PC-9 (cell line): ENCODE data around the gene SMIM36. TPM values are rescaled to one million over a fixed set of nuclear protein-coding genes. Genes with fewer than 3 reads are reported as not detected.
"Not testable (repeated sequence)": the region's sequence is repeated elsewhere in the genome, so short reads cannot be mapped to it uniquely, and the experiment has no call there.

ENCODE experiments used
- BruUV-seq: library from RNA; stranded (reverse); fragments of 400-500 nt; replicated peaks from 2 replicates; lab custom pipeline; 2021; lab: Mats Ljungman, UMichigan
- CTCF ChIA-PET: fragments of 300-600 bp; sonication (Branson Sonifier 250); formaldehyde crosslinking; loops from one replicate; lab custom pipeline; 2022; ENCODE audit warnings: antibody characterized with exemption; lab: Charles Lee
- POLR2A ChIA-PET: fragments of 300-600 bp; sonication (Branson Sonifier 250); formaldehyde crosslinking; loops from one replicate; lab custom pipeline; 2022; ENCODE audit warnings: antibody characterized with exemption; ENCODE audit not compliant: unreplicated experiment; lab: Charles Lee
- DNase-seq, 2 experiments: peaks; one replicate each; pipeline versions ENCODE4 v3.0.0 to v3.0.0-alpha.2; 2015 to 2022; ENCODE audit warnings: mixed read lengths in 1 of 2
- H2AFZ ChIP-seq: fragments of 200-600 bp; sonication (generic); 2 replicates; pipeline ENCODE4 v1.8.1; 2017; ENCODE audit warnings: antibody characterized with exemption
- H3F3A ChIP-seq: fragments of 200-600 bp; sonication (generic); 2 replicates; pipeline ENCODE4 v1.8.1; 2017; ENCODE audit warnings: antibody characterized with exemption, mild to moderate bottlenecking, low read depth; ENCODE audit not compliant: insufficient read depth
- H3K27ac ChIP-seq: fragments of 200-600 bp; sonication (generic); 2 replicates; pipeline ENCODE4 v1.6.1; 2016; ENCODE audit warnings: mixed run types
- H3K27me3 ChIP-seq: fragments of 200-600 bp; sonication (generic); 2 replicates; pipeline ENCODE4 v1.6.1; 2016; ENCODE audit warnings: low read depth, mixed run types; ENCODE audit not compliant: insufficient read depth
- H3K36me3 ChIP-seq: fragments of 200-600 bp; sonication (generic); 2 replicates; pipeline ENCODE4 v1.6.1; 2016; ENCODE audit warnings: low read depth, mixed run types
- H3K4me1 ChIP-seq: fragments of 200-600 bp; sonication (generic); replicated peaks from 2 replicates; pipeline ENCODE4 v1.6.1; 2016; ENCODE audit warnings: mixed run types; ENCODE audit not compliant: insufficient read depth
- H3K4me2 ChIP-seq: fragments of 200-600 bp; sonication (generic); 2 replicates; pipeline ENCODE4 v1.6.1; 2017; ENCODE audit warnings: mixed run types
- H3K4me3 ChIP-seq: fragments of 200-600 bp; sonication (generic); 2 replicates; pipeline ENCODE4 v1.6.1; 2016; ENCODE audit warnings: mixed run types
- H3K79me2 ChIP-seq: fragments of 200-600 bp; sonication (generic); 2 replicates; pipeline ENCODE4 v1.6.1; 2017; ENCODE audit warnings: low read depth, mixed run types
- H3K9me2 ChIP-seq: fragments of 200-600 bp; sonication (generic); 2 replicates; pipeline ENCODE4 v1.8.1; 2017; ENCODE audit warnings: mild to moderate bottlenecking; ENCODE audit not compliant: insufficient read depth
- H3K9me3 ChIP-seq: fragments of 200-600 bp; sonication (generic); 2 replicates; pipeline ENCODE4 v1.8.1; 2016; ENCODE audit warnings: low read depth; ENCODE audit not compliant: insufficient read depth
- H4K20me1 ChIP-seq: fragments of 200-600 bp; sonication (generic); 2 replicates; pipeline ENCODE4 v1.8.1; 2017; ENCODE audit not compliant: insufficient read depth
- CTCF ChIP-seq: fragments of 200-600 bp; sonication (generic); conservative IDR thresholded peaks from 2 replicates; pipeline ENCODE4 v1.6.1; 2017; ENCODE audit warnings: mixed run types, antibody characterized with exemption, mild to moderate bottlenecking, moderate library complexity
- EZH2 ChIP-seq: fragments of 200-600 bp; sonication (generic); IDR thresholded peaks from 2 replicates; pipeline ENCODE4 v1.8.0; 2017; ENCODE audit warnings: antibody characterized with exemption, low read depth
- intact Hi-C: fragments of 100-400 bp; cut with micrococcal nuclease; formaldehyde crosslinking; loops from one replicate; pipeline ENCODE4 v1.10.0; 2022; ENCODE audit not compliant: unreplicated experiment
- total RNA-seq: library from RNA; stranded (reverse); gene quantifications from 2 replicates; pipeline ENCODE4 v1.2.3, GENCODE V29; 2021

SMIM36 gene
- total RNA-seq, 1 experiment from 2014 or later = not detected

- POLR2A ChIA-PET = no interaction called here
- no peak overlapping the region for H3K4me2 ChIP-seq
- H3K9me3 ChIP-seq = no peaks in the 10 kb centered on the region
- peaks cover 20% of the 10 kb centered on the region; the same call in 1 of the 2 replicates for H3K4me1 ChIP-seq
- H3F3A ChIP-seq = no peaks in the 10 kb centered on the region
- H3K4me3 ChIP-seq = no peak overlapping the region
- no peaks in the 10 kb centered on the region for H3K9me2 ChIP-seq
- H3K27me3 ChIP-seq = no peaks in the 10 kb centered on the region
- no peaks in the 10 kb centered on the region for H4K20me1 ChIP-seq
- intact Hi-C loops = no loop called here
- no peak for DNase-seq
- peaks cover 10% of the 10 kb centered on the region; the same call in 1 of the 2 replicates for H3K79me2 ChIP-seq
- BruUV-seq = no TSS peak
- H2AFZ ChIP-seq = no peak overlapping the region
- CTCF ChIA-PET = interaction anchor here (1.0 kb wide), 1 partner anchor 89 kb away, joined by 3 read pairs; no protein-coding TSS in a partner anchor
- TF ChIP-seq EZH2 (no peak), CTCF (no peak)
- H3K27ac ChIP-seq = no peak overlapping the region
- no peaks in the 10 kb centered on the region for H3K36me3 ChIP-seq
Observed at GRCh38 chr17:55424893-55425540, 86.2 kb downstream of the SMIM36 start.

- POLR2A ChIA-PET = no interaction called here
- Histone ChIP-seq H3K9me2 (no peaks in the 10 kb centered on the region), H3K4me1 (peaks cover 21% of the 10 kb centered on the region; the same call in 1 of the 2 replicates), H4K20me1 (no peaks in the 10 kb centered on the region), H3K79me2 (peaks cover 17% of the 10 kb centered on the region; the same call in 1 of the 2 replicates), H3K9me3 (no peaks in the 10 kb centered on the region), H3K27me3 (no peaks in the 10 kb centered on the region), H3K4me3 (no peak overlapping the region), H3K27ac (no peak overlapping the region), H3K4me2 (no peak overlapping the region), H3F3A (no peaks in the 10 kb centered on the region), H3K36me3 (no peaks in the 10 kb centered on the region), H2AFZ (no peak overlapping the region)
- no TSS peak for BruUV-seq
- no peak for TF ChIP-seq EZH2
- TF ChIP-seq CTCF = no peak
- intact Hi-C loops = no loop called here
- CTCF ChIA-PET = no interaction called here
- DNase-seq = no peak
Observed at GRCh38 chr17:55423535-55423934, 87.7 kb downstream of the SMIM36 start.

- H2AFZ ChIP-seq, BruUV-seq, DNase-seq, H3K4me3 ChIP-seq, H3K9me2 ChIP-seq, H3K27me3 ChIP-seq, POLR2A ChIA-PET, CTCF ChIA-PET, H3K9me3 ChIP-seq, H3F3A ChIP-seq, H3K36me3 ChIP-seq, H4K20me1 ChIP-seq, H3K27ac ChIP-seq: not testable (repeated sequence)
- intact Hi-C loops = loop anchor here (1.0 kb wide), 1 partner anchor 11 kb away; no protein-coding TSS in a partner anchor
- Histone ChIP-seq H3K4me2 (peak overlapping the region; percentile 74; the same call in 1 of the 2 replicates), H3K79me2 (peaks cover 17% of the 10 kb centered on the region; the same call in 1 of the 2 replicates), H3K4me1 (peaks cover 21% of the 10 kb centered on the region; the same call in 1 of the 2 replicates)
Observed at GRCh38 chr17:55422828-55423164, 88.5 kb downstream of the SMIM36 start.
